Liver (tissue), 9 donors: Measurements from ENCODE around the gene ABTB2. TPM values are rescaled to one million over a fixed set of nuclear protein-coding genes. Genes with fewer than 3 reads are reported as not detected.

ENCODE experiments used
- DNase-seq: peaks from one replicate; pipeline ENCODE4 v3.0.0-alpha.2; 2017; ENCODE audit warnings: low spot score
- H3K27ac ChIP-seq, 2 donors: one replicate each; pipeline ENCODE4 v1.7.0; 2013; ENCODE audit warnings: inconsistent platforms in 2 of 2, low read length in 2 of 2, control low read depth in 1 of 2, low read depth in 1 of 2, mild to moderate bottlenecking in 1 of 2
- H3K27me3 ChIP-seq, 4 donors: one replicate each; pipeline versions ENCODE4 v1.6.1 to v1.7.0; 2013; ENCODE audit warnings: low read length in 3 of 4, inconsistent platforms in 1 of 4, mild to moderate bottlenecking in 1 of 4, moderate library complexity in 1 of 4; ENCODE audit not compliant: control insufficient read depth in 4 of 4, insufficient read depth in 4 of 4
- H3K36me3 ChIP-seq, 4 donors: one replicate each; pipeline versions ENCODE4 v1.6.1 to v1.7.0; 2013; ENCODE audit warnings: low read length in 3 of 4, mild to moderate bottlenecking in 3 of 4, low read depth in 1 of 4, moderate library complexity in 1 of 4; ENCODE audit not compliant: control insufficient read depth in 4 of 4, insufficient read depth in 3 of 4
- H3K4me1 ChIP-seq, 4 donors: one replicate each; pipeline versions ENCODE4 v1.6.1 to v1.7.0; 2013; ENCODE audit warnings: low read length in 3 of 4, mild to moderate bottlenecking in 3 of 4, moderate library complexity in 1 of 4; ENCODE audit not compliant: control insufficient read depth in 4 of 4, insufficient read depth in 4 of 4
- H3K4me3 ChIP-seq, 3 donors: one replicate each; pipeline versions ENCODE4 v1.6.1 to v1.7.0; 2013; ENCODE audit warnings: low read length in 3 of 3, control low read depth in 1 of 3, low read depth in 1 of 3, mild to moderate bottlenecking in 1 of 3
- H3K9ac ChIP-seq, 2 donors: one replicate each; pipeline ENCODE4 v1.7.0; 2013; ENCODE audit warnings: low read length in 2 of 2, mild to moderate bottlenecking in 2 of 2, moderate library complexity in 2 of 2, control low read depth in 1 of 2, low read depth in 1 of 2
- H3K9me3 ChIP-seq, 4 donors: one replicate each; pipeline versions ENCODE4 v1.6.1 to v1.7.0; 2013; ENCODE audit warnings: low read length in 3 of 4; ENCODE audit not compliant: control insufficient read depth in 4 of 4
- EGR1 ChIP-seq, 2 donors: IDR thresholded peaks; 2 replicates each; pipeline ENCODE4 v1.6.1; 2016 to 2018; ENCODE audit warnings: antibody characterized with exemption in 2 of 2, low read depth in 2 of 2
- GABPA ChIP-seq, 2 donors: IDR thresholded peaks in 1 of 2; conservative IDR thresholded peaks in 1 of 2; 2 replicates each; pipeline ENCODE4 v1.6.1; 2016; ENCODE audit warnings: antibody characterized with exemption in 2 of 2, mild to moderate bottlenecking in 1 of 2, moderate library complexity in 1 of 2
- HNF4G ChIP-seq: IDR thresholded peaks from 2 replicates; pipeline ENCODE4 v1.6.1; 2016; ENCODE audit warnings: antibody characterized with exemption
- RXRA ChIP-seq, 2 donors: IDR thresholded peaks; 2 replicates each; pipeline ENCODE4 v1.6.1; 2017 to 2018; ENCODE audit warnings: antibody characterized with exemption in 2 of 2, mild to moderate bottlenecking in 1 of 2
- SP1 ChIP-seq: IDR thresholded peaks from 2 replicates; pipeline ENCODE4 v1.6.1; 2018; ENCODE audit warnings: antibody characterized with exemption, mild to moderate bottlenecking
- TAF1 ChIP-seq: conservative IDR thresholded peaks from 2 replicates; pipeline ENCODE4 v1.6.1; 2016; ENCODE audit warnings: antibody characterized with exemption, mild to moderate bottlenecking
- WGBS: extraction: QIAGEN DNeasy Blood & Tissue Kit; methylation state at CpG from one replicate; pipeline ENCODE4 v1.1.7; 2013; 5-methylcytosine and 5-hydroxymethylcytosine counted together
- polyA plus RNA-seq, 2 donors: library from polyadenylated mRNA; stranded (reverse) in 1 of 2; unstranded in 1 of 2; fragments of 200-250 nt in 1 of 2; fragments of >200 nt in 1 of 2; fragmentation: Nextera tagmentation in 1 of 2; extraction: Ambion mirVana in 1 of 2; gene quantifications; one replicate each; pipeline versions ENCODE4 v1.2.1 to v1.2.3, GENCODE V29; 2013 to 2015
- total RNA-seq, 2 donors: library from RNA; depleted of rRNA; stranded (reverse); fragments of >200 nt; gene quantifications; one replicate each; pipeline ENCODE4 v1.2.3, GENCODE V29; 2014
- TF ChIP-seq, protein P1 (sequence below): IDR thresholded peaks from 2 replicates; pipeline ENCODE4 v1.6.1; 2016; ENCODE audit warnings: antibody characterized with exemption
- TF ChIP-seq, protein P2 (sequence below): IDR thresholded peaks from 2 replicates; pipeline ENCODE4 v1.6.1; 2016; ENCODE audit warnings: antibody characterized with exemption
- TF ChIP-seq, protein P3 (sequence below): IDR thresholded peaks from 2 replicates; pipeline ENCODE4 v1.6.1; 2016; ENCODE audit warnings: antibody characterized with exemption, mild to moderate bottlenecking
- donor health status: healthy.
- donor health status: healthy.
- donor health status: healthy.
- donor health status: healthy.
- donor health status: healthy.

ABTB2 gene
- total and polyA plus RNA-seq, 4 donors: 2.4 to 8.9 (median 6.1) TPM

DNA sequence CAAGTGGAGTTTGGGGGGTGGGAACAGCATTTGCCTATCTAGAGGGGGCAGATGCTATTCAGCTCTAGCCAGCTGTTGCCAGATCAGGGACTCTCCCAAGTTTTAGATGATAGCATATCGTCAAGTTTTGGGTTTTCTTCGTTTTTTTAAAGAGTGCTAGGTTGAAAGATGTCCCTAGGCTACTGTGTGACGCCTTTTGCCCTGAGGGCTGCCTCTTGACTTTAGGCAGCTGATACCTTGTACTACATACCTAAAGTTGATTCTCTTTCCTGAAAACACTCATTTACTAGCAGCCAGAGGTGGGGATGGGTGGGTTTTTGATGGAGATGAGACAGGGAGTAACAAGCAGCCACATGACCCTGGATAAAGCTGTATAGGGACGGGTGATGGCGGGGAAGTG is 87.1 kb downstream of the ABTB2 start:
- H3K4me1 ChIP-seq: peaks cover 0 to 4% (median 0%) of the 10 kb centered on the region in 4 donors
- H3K27me3 ChIP-seq: no peaks in the 10 kb centered on the region
- H3K9ac ChIP-seq: no peak overlapping the region
- H3K27ac ChIP-seq: no peak overlapping the region
- no peaks in the 10 kb centered on the region for H3K9me3 ChIP-seq
- no peak overlapping the region for H3K4me3 ChIP-seq
- H3K36me3 ChIP-seq: no peaks in the 10 kb centered on the region
- TF ChIP-seq RXRA (IDR thresholded peaks at IDR 0.05): no peak
- TF ChIP-seq, protein P1, sequence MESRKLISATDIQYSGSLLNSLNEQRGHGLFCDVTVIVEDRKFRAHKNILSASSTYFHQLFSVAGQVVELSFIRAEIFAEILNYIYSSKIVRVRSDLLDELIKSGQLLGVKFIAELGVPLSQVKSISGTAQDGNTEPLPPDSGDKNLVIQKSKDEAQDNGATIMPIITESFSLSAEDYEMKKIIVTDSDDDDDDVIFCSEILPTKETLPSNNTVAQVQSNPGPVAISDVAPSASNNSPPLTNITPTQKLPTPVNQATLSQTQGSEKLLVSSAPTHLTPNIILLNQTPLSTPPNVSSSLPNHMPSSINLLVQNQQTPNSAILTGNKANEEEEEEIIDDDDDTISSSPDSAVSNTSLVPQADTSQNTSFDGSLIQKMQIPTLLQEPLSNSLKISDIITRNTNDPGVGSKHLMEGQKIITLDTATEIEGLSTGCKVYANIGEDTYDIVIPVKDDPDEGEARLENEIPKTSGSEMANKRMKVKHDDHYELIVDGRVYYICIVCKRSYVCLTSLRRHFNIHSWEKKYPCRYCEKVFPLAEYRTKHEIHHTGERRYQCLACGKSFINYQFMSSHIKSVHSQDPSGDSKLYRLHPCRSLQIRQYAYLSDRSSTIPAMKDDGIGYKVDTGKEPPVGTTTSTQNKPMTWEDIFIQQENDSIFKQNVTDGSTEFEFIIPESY: no peak
- no peak for TF ChIP-seq GABPA (IDR thresholded peaks at IDR 0.05 in 1 of 2, conservative IDR thresholded peaks at IDR 0.05 in 1 of 2)
- no peak for TF ChIP-seq SP1
- no peak for TF ChIP-seq HNF4G
- no peak for TF ChIP-seq TAF1
- no peak for DNase-seq
- 92% methylated on average over 5 of the region's 5 CpGs for WGBS

DNA sequence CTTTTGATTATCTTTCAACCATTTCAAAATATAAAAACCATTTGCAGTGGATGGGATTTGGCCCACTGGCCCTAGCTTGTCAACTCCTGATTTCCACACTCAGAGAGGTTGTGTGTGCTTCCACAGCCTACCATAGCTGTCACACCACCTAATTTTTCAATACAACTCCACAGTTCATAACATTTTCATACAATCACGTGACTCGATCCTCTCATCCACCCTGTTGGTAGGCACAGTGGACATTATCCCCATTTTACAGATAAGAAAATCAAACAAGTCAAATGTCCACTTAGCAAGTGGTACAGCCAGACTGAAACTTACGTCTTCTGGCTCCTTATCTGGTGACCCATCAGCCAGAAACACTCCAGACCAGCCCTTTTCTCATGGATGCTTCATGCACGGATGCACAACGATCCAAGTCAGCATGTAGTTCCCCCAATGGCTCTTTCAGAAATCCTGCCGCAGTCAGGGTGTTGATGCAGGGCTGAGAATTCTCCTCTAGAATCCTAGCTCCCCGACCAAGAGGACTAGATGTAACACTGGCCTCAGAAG is 88.0 kb downstream of the ABTB2 start:
- no peaks in the 10 kb centered on the region for H3K4me1 ChIP-seq
- no peaks in the 10 kb centered on the region for H3K9me3 ChIP-seq
- no peak for DNase-seq
- no peak overlapping the region for H3K9ac ChIP-seq
- H3K36me3 ChIP-seq: no peaks in the 10 kb centered on the region
- 92% methylated on average over 7 of the region's 7 CpGs for WGBS
- no peak overlapping the region for H3K4me3 ChIP-seq
- TF ChIP-seq TAF1 (no peak), EGR1 (IDR thresholded peaks at IDR 0.05; ENCODE audit: low read depth in 2 of 2) (no peak), SP1 (no peak), RXRA (IDR thresholded peaks at IDR 0.05) (no peak), GABPA (IDR thresholded peaks at IDR 0.05 in 1 of 2, conservative IDR thresholded peaks at IDR 0.05 in 1 of 2) (no peak)
- TF ChIP-seq, protein P2, sequence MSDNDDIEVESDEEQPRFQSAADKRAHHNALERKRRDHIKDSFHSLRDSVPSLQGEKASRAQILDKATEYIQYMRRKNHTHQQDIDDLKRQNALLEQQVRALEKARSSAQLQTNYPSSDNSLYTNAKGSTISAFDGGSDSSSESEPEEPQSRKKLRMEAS: no peak
- TF ChIP-seq, protein P3, sequence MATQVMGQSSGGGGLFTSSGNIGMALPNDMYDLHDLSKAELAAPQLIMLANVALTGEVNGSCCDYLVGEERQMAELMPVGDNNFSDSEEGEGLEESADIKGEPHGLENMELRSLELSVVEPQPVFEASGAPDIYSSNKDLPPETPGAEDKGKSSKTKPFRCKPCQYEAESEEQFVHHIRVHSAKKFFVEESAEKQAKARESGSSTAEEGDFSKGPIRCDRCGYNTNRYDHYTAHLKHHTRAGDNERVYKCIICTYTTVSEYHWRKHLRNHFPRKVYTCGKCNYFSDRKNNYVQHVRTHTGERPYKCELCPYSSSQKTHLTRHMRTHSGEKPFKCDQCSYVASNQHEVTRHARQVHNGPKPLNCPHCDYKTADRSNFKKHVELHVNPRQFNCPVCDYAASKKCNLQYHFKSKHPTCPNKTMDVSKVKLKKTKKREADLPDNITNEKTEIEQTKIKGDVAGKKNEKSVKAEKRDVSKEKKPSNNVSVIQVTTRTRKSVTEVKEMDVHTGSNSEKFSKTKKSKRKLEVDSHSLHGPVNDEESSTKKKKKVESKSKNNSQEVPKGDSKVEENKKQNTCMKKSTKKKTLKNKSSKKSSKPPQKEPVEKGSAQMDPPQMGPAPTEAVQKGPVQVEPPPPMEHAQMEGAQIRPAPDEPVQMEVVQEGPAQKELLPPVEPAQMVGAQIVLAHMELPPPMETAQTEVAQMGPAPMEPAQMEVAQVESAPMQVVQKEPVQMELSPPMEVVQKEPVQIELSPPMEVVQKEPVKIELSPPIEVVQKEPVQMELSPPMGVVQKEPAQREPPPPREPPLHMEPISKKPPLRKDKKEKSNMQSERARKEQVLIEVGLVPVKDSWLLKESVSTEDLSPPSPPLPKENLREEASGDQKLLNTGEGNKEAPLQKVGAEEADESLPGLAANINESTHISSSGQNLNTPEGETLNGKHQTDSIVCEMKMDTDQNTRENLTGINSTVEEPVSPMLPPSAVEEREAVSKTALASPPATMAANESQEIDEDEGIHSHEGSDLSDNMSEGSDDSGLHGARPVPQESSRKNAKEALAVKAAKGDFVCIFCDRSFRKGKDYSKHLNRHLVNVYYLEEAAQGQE: no peak
- TF ChIP-seq, protein P1: no peak
- H3K27me3 ChIP-seq: no peaks in the 10 kb centered on the region
- no peak overlapping the region for H3K27ac ChIP-seq
